NCI-H2107 treated with DMSO at 0.1 percent for 48 hours (cell line): ENCODE data around the gene FKBP4.

Experiments
- DNase-seq: peaks from one replicate; lab custom pipeline; 2025; ENCODE audit not compliant: unreplicated experiment; lab: John Stamatoyannopoulos, UW

The FKBP4 gene

GRCh38 chr12:2812290-2813213, 17.8 kb downstream of the FKBP4 start, which contains the start of gene ITFG2:
Gene ITFG2 (plus strand): TSS chr12:2812668. CDS start chr12:2812761, 93 bp downstream.
- DNase-seq: peak; percentile 97

GRCh38 chr12:2813214-2814185, 18.7 kb downstream of the FKBP4 start:
- DNase-seq: peak; percentile 60

- DNase-seq: no peak
These were observed 25.0 kb downstream of the FKBP4 start for GRCh38 chr12:2819810-2820209.

- no peak for DNase-seq
These were observed 25.7 kb downstream of the FKBP4 start for GRCh38 chr12:2820432-2820831.

- no peak for DNase-seq
These were observed 28.7 kb downstream of the FKBP4 start for GRCh38 chr12:2823483-2823882.

- no peak for DNase-seq
These were observed 29.8 kb downstream of the FKBP4 start for GRCh38 chr12:2824541-2824940.

GRCh38 chr12:2825132-2825531, 30.4 kb downstream of the FKBP4 start:
- DNase-seq: no peak

- DNase-seq: no peak
These were observed 31.3 kb downstream of the FKBP4 start for GRCh38 chr12:2826036-2826435.

- peak; percentile 85 for DNase-seq
These were observed 32.1 kb downstream of the FKBP4 start for GRCh38 chr12:2826721-2827515.

GRCh38 chr12:2829275-2829674, 34.5 kb downstream of the FKBP4 start:
- DNase-seq: no peak

GRCh38 chr12:2832550-2833127, 37.9 kb downstream of the FKBP4 start:
- peak; percentile 49 for DNase-seq

- DNase-seq: no peak
These were observed 38.6 kb downstream of the FKBP4 start for GRCh38 chr12:2833327-2833726.

GRCh38 chr12:2833810-2834209, 39.0 kb downstream of the FKBP4 start:
- DNase-seq: no peak

- peak; percentile 66 for DNase-seq
These were observed 40.1 kb downstream of the FKBP4 start, which contains the start of gene NRIP2 for GRCh38 chr12:2834581-2835491. Gene NRIP2 (minus strand): TSS chr12:2835035. CDS start chr12:2834983, 52 bp downstream.

GRCh38 chr12:2835691-2836403, 41.1 kb downstream of the FKBP4 start:
- no peak for DNase-seq

GRCh38 chr12:2836574-2836973, 41.8 kb downstream of the FKBP4 start:
- no peak for DNase-seq

- peak; percentile 25 for DNase-seq
These were observed 46.4 kb downstream of the FKBP4 start for GRCh38 chr12:2841056-2841650.

- DNase-seq: no peak
These were observed 48.2 kb downstream of the FKBP4 start for GRCh38 chr12:2842948-2843347.
